Transverse colon (tissue), 4 donors: ENCODE measurements around the gene KIAA2012. TPM values are rescaled to one million over a fixed set of nuclear protein-coding genes. Genes with fewer than 3 reads are reported as not detected.

Experiments
- DNase-seq: peaks from one replicate; pipeline ENCODE4 v3.0.0-alpha.2; 2019
- H3K27ac ChIP-seq, 4 donors: fragments of 200-600 bp; sonication (generic); 2 replicates each; pipeline ENCODE4 v1.5.1; 2016 to 2018; ENCODE audit warnings: inconsistent platforms in 4 of 4
- H3K27me3 ChIP-seq: fragments of 200-600 bp; sonication (generic); 2 replicates; pipeline ENCODE4 v1.5.1; 2017; ENCODE audit warnings: inconsistent platforms
- H3K36me3 ChIP-seq, 4 donors: fragments of 200-600 bp; sonication (generic); 2 replicates each; pipeline ENCODE4 v1.5.1; 2017 to 2019; ENCODE audit warnings: inconsistent platforms in 4 of 4
- H3K4me1 ChIP-seq, 4 donors: fragments of 200-600 bp; sonication (generic); 2 replicates each; pipeline ENCODE4 v1.5.1; 2017 to 2020; ENCODE audit warnings: inconsistent platforms in 4 of 4
- H3K4me3 ChIP-seq, 4 donors: fragments of 200-600 bp; sonication (generic); 1 replicate in 1 of 4; 2 replicates in 3 of 4; pipeline versions ENCODE4 v1.5.1 to v1.6.1; 2017 to 2019; ENCODE audit warnings: inconsistent platforms in 4 of 4
- H3K9me3 ChIP-seq, 2 donors: fragments of 200-600 bp; sonication (generic); 2 replicates each; pipeline ENCODE4 v1.5.1; 2017 to 2019; ENCODE audit warnings: inconsistent platforms in 2 of 2
- EP300 ChIP-seq: sonication (generic); formaldehyde crosslinking; IDR thresholded peaks from one replicate; pipeline ENCODE4 v1.6.1; 2017; ENCODE audit warnings: antibody characterized with exemption, low read depth
- POLR2A ChIP-seq: fragments of 450-650 bp; IDR thresholded peaks from one replicate; pipeline ENCODE4 v1.6.1; 2016; ENCODE audit warnings: antibody characterized with exemption, mild to moderate bottlenecking, moderate library complexity
- POLR2AphosphoS5 ChIP-seq, 3 donors: sonication (generic); formaldehyde crosslinking; IDR thresholded peaks; one replicate each; pipeline ENCODE4 v1.6.1; 2016; ENCODE audit warnings: antibody characterized with exemption in 3 of 3
- WGBS, 2 donors: methylation state at CpG; one replicate each; pipeline ENCODE4 v1.1.5; 2018; ENCODE audit warnings: low coverage in 1 of 2; 5-methylcytosine and 5-hydroxymethylcytosine counted together
- in situ Hi-C, 4 donors: fragments of 200-750 bp; cut with MboI; loops; one replicate each; pipeline versions ENCODE4 v1.15.0 to v1.15.1; 2017; ENCODE audit warnings: low sequenced_read_pairs in 3 of 4, low pct_ligation_motif_present in 1 of 4, low pct_unique_long_range_greater_than_20kb in 1 of 4
- intact Hi-C: fragments of 100-400 bp; cut with DNase I; formaldehyde crosslinking; loops from one replicate; pipeline ENCODE4 v1.15.1; 2023; ENCODE audit warnings: low total_unique reads
- total RNA-seq, 4 donors: library from RNA; depleted of rRNA; stranded (reverse); fragments of >200 nt; gene quantifications; one replicate each; pipeline ENCODE4 v1.1.0, GENCODE V29; 2016
- TF ChIP-seq, protein P1 (sequence below), 5 experiments: fragments of 200-600 bp in 3 of 5; fragments of 450-650 bp in 2 of 5; sonication (generic) in 3 of 5; IDR thresholded peaks; 1 replicate in 2 of 5; 2 replicates in 3 of 5; pipeline ENCODE4 v1.5.1; 2016 to 2017; ENCODE audit warnings: antibody characterized with exemption in 5 of 5, inconsistent platforms in 3 of 5, mild to moderate bottlenecking in 2 of 5, moderate library complexity in 1 of 5

The KIAA2012 gene
- total RNA-seq, 4 donors from 2014 or later: not detected

DNA sequence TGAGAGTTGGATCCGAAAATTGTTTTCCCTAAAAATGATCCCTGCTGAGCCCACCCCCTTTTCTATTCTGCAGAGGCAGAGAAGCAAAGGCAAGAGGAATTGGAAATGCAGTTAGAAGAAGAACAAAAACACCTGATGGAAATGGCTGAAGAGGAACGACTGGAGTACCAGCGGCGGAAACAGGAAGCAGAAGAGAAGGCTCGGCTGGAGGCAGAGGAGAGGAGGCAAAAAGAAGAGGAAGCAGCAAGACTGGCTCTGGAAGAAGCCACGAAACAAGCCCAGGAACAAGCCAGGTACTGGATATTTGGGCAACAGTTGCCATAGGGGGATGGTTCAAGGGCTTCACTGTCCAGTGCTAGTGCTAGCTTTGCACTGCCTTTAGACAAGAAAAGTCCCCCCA is 123.7 kb downstream of the KIAA2012 start:
- in situ Hi-C loops: loop anchor here in 1 of 4 donors (25.0 kb wide), 1 partner anchor 334 kb away; no protein-coding TSS in a partner anchor
- Histone ChIP-seq H3K4me3 (no peak overlapping the region), H3K27ac (no peak overlapping the region), H3K27me3 (no peaks in the 10 kb centered on the region), H3K4me1 (no peaks in the 10 kb centered on the region), H3K9me3 (no peaks in the 10 kb centered on the region), H3K36me3 (no peaks in the 10 kb centered on the region)
- no peak for TF ChIP-seq POLR2A
- DNase-seq: no peak
- intact Hi-C loops: no loop called here
- 68 to 76% methylated on average over 6 of the region's 6 CpGs for WGBS, 2 donors

DNA sequence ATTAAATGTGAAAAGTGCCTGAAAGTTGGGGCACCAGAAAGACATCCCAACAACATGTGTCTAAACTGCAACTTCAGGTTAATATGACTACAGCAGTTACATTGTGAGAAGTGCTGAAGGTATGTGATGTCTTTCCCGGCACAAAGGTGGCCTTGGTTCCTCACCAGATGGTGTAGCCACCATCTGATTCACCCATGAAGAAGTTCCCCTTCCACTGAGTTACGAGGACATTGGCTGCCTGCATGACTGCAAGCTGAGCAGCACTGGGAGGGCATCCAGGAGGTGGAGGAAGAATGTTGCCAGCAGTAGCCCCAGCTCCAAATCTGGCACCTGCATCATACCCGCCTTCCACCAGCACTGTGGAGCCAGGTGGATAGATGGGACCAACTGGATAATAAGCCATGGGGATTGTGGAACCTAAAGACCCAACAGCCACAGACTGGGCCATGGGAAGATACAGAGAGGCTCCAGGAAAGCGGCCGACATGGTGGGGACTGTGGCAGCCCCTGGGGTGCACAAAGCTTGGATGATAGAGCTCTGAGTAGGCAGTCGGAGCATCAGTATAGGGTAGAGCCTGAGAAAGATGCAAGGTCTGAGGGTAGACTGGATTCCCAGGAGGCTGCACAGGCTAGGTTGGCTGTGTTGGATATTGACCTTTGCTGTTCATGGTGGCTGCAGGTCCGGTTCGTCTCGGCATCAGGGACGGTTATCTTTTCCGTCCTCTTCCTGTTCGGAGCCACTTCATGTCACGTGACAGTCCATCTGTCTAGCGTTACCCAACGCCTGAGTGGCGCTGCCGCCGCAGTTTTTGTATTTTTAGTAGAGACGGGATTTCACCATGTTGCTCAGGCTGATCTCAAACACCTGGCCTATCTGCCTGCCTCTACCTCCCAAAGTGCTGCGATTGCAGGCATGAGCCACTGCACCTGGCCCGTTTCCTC is 128.4 kb downstream of the KIAA2012 start:
- no peak for TF ChIP-seq EP300
- TF ChIP-seq POLR2AphosphoS5 (IDR thresholded peaks at IDR 0.05): no peak
- TF ChIP-seq POLR2A: no peak
- TF ChIP-seq, protein P1, sequence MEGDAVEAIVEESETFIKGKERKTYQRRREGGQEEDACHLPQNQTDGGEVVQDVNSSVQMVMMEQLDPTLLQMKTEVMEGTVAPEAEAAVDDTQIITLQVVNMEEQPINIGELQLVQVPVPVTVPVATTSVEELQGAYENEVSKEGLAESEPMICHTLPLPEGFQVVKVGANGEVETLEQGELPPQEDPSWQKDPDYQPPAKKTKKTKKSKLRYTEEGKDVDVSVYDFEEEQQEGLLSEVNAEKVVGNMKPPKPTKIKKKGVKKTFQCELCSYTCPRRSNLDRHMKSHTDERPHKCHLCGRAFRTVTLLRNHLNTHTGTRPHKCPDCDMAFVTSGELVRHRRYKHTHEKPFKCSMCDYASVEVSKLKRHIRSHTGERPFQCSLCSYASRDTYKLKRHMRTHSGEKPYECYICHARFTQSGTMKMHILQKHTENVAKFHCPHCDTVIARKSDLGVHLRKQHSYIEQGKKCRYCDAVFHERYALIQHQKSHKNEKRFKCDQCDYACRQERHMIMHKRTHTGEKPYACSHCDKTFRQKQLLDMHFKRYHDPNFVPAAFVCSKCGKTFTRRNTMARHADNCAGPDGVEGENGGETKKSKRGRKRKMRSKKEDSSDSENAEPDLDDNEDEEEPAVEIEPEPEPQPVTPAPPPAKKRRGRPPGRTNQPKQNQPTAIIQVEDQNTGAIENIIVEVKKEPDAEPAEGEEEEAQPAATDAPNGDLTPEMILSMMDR (IDR thresholded peaks at IDR 0.05): no peak
- intact Hi-C loops: no loop called here

DNA sequence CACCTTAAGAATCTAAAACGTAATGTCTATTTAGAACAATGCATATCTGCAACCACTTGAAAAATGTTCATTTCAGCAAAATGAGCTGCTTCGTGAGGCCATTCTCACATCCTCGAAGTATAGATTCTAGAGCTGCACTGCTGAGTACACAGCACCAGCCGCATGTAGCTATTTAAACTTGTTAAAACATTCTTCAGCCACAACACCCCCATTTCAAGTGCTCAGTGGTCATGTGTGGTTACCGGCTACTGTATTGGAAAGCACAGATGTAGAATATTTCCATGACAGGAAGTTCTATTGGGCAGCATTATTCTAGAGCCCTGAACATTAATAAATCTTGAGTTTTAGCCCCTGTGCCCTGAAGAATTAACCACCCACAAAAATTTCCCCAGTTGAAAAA is 130.3 kb downstream of the KIAA2012 start:
- WGBS, 2 donors: 87 to 90% methylated on average over 4 to 5 of the region's 5 CpGs
- Histone ChIP-seq H3K9me3 (no peaks in the 10 kb centered on the region), H3K36me3 (peaks cover 0 to 14% (median 5%) of the 10 kb centered on the region in 4 donors), H3K27me3 (no peaks in the 10 kb centered on the region), H3K4me3 (no peak overlapping the region), H3K27ac (no peak overlapping the region), H3K4me1 (no peaks in the 10 kb centered on the region)
- DNase-seq: no peak
- intact Hi-C loops: no loop called here
- in situ Hi-C loops: no loop called here
- TF ChIP-seq, protein P1 (IDR thresholded peaks at IDR 0.05): no peak
- TF ChIP-seq POLR2AphosphoS5 (IDR thresholded peaks at IDR 0.05) (no peak), POLR2A (no peak), EP300 (no peak)

More for the DNA sequence above, 128.4 kb downstream of the KIAA2012 start:
- no peak overlapping the region for H3K4me3 ChIP-seq
- DNase-seq: no peak
- H3K27ac ChIP-seq: no peak overlapping the region
- no peaks in the 10 kb centered on the region for H3K27me3 ChIP-seq
- in situ Hi-C loops: no loop called here
- 91% methylated on average over 21 of the region's 21 CpGs; no CpG with 5 or more reads in 1 of the 2 donors for WGBS, 2 donors
- no peaks in the 10 kb centered on the region for H3K9me3 ChIP-seq
- peaks cover 0 to 6% (median 0%) of the 10 kb centered on the region in 4 donors for H3K36me3 ChIP-seq
- no peaks in the 10 kb centered on the region for H3K4me1 ChIP-seq

DNA sequence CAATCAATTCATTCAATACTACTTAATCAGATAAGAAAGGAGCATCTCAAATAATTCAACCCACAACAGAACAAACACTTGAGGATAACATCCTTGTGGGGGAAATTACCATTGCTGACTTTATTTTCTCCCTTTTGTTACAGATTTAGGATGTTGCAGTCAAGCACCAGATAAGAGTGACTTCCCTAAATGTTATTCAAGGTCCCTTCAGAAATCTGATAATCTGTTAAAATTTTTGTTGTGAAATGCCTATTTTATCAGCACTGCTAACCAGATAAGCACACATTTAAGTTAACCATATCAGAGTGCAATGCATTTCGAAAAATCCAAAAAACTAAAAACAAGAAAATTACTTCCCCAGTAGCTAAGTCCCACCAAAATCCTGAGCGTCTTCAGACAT is 131.8 kb downstream of the KIAA2012 start:
- intact Hi-C loops (no loop called here), in situ Hi-C loops (no loop called here)
- no peaks in the 10 kb centered on the region for H3K9me3 ChIP-seq
- H3K4me1 ChIP-seq: no peaks in the 10 kb centered on the region
- H3K27me3 ChIP-seq: no peaks in the 10 kb centered on the region
- H3K36me3 ChIP-seq: peaks cover 0 to 21% (median 10%) of the 10 kb centered on the region in 4 donors
- 91 to 100% methylated on average over 2 of the region's 2 CpGs for WGBS, 2 donors
- H3K4me3 ChIP-seq: no peak overlapping the region
- DNase-seq: no peak
- no peak for TF ChIP-seq POLR2A
- TF ChIP-seq, protein P1 (IDR thresholded peaks at IDR 0.05): no peak
- no peak for TF ChIP-seq EP300
- TF ChIP-seq POLR2AphosphoS5 (IDR thresholded peaks at IDR 0.05): no peak
- no peak overlapping the region for H3K27ac ChIP-seq
